Body of pancreas (tissue), 4 donors: ENCODE measurements around the gene POMT2.

Experiments used
- CTCF ChIP-seq, 7 experiments: fragments of 450-650 bp in 4 of 7; fragments of 200-600 bp in 3 of 7; sonication (generic) in 3 of 7; IDR thresholded peaks; one replicate each; pipeline ENCODE4 v1.5.1; 2016 to 2019; ENCODE audit warnings: antibody characterized with exemption in 7 of 7
- POLR2A ChIP-seq, 3 donors: fragments of 450-650 bp; IDR thresholded peaks; one replicate each; pipeline ENCODE4 v1.6.1; 2016; ENCODE audit warnings: antibody characterized with exemption in 3 of 3, mild to moderate bottlenecking in 2 of 3

DNA sequence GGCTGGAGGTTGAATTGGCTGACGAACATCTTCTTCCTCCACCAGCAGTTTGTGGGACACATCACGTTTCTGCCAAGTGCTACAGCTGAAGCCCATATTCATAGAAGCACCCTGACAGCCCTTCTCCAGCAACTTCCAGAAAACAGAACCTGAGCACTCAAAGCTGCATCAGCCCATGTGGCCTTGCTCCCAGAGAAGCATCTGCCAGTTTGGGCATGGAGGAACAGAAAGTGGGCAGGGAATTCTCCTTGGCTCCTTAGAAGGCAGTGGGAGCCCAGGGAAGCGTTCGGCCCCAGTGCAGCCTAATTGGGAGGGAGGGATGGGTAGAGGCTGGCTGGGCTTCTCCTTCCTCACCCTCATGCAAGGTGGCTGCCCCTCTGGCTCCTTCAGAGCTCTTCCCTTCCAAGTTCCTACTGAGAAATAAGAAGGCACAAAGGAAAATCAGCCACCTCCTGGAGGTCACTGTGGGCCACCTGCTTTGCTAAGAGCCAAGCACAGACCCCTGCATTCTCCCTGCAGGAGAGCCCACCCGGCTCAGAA, 45.6 kb downstream of the POMT2 start:
- TF ChIP-seq CTCF (IDR thresholded peaks at IDR 0.05) (no peak), POLR2A (IDR thresholded peaks at IDR 0.05) (no peak)
